Suprapubic skin (tissue), 4 donors: ENCODE measurements around the gene ENPP1.

Experiments
- POLR2A ChIP-seq, 2 donors: fragments of 450-650 bp; IDR thresholded peaks; one replicate each; pipeline ENCODE4 v1.6.1; 2017; ENCODE audit warnings: antibody characterized with exemption in 2 of 2, mild to moderate bottlenecking in 2 of 2, moderate library complexity in 2 of 2
- POLR2AphosphoS5 ChIP-seq, 3 donors: sonication (generic); formaldehyde crosslinking; IDR thresholded peaks; one replicate each; pipeline ENCODE4 v1.6.1; 2017; ENCODE audit warnings: antibody characterized with exemption in 3 of 3

GRCh38 chr6:131773284-131773950 lies 34.4 kb upstream of the ENPP1 start:
- TF ChIP-seq POLR2A (IDR thresholded peaks at IDR 0.05), result no peak
- TF ChIP-seq POLR2AphosphoS5 (IDR thresholded peaks at IDR 0.05), result no peak
